HepG2 (cell line): ENCODE results near the gene TEAD1. TPM values are rescaled to one million over a fixed set of nuclear protein-coding genes. Genes with fewer than 3 reads are reported as not detected.

ENCODE experiments used
- CENPT ChIP-seq: sonication (generic); formaldehyde crosslinking; IDR thresholded peaks from 2 replicates; pipeline ENCODE4 v1.8.0; 2022; ENCODE audit warnings: low read depth, mild to moderate bottlenecking, moderate library complexity, missing genetic modification reagents
- CSRNP1 ChIP-seq: sonication (generic); formaldehyde crosslinking; IDR thresholded peaks from 2 replicates; pipeline ENCODE4 v1.8.1; 2023; ENCODE audit warnings: mild to moderate bottlenecking, missing genetic modification reagents
- IRX3 ChIP-seq: sonication (generic); formaldehyde crosslinking; IDR thresholded peaks from 2 replicates; pipeline ENCODE4 v1.8.1; 2023; ENCODE audit warnings: mild to moderate bottlenecking, low read depth, missing genetic modification reagents, borderline replicate concordance
- ISX ChIP-seq: sonication (generic); formaldehyde crosslinking; conservative IDR thresholded peaks from 2 replicates; pipeline ENCODE4 v1.5.0; 2020; ENCODE audit warnings: missing genetic modification reagents
- KLF12 ChIP-seq: sonication (generic); formaldehyde crosslinking; IDR thresholded peaks from 2 replicates; pipeline ENCODE4 v1.4.0; 2020; ENCODE audit warnings: missing genetic modification reagents, borderline replicate concordance
- LCORL ChIP-seq, 2 experiments: fragments of 450-650 bp in 1 of 2; sonication (generic) in 1 of 2; formaldehyde crosslinking in 1 of 2; IDR thresholded peaks; 2 replicates each; pipeline versions ENCODE4 v1.5.0 to v1.6.1; 2017 to 2020; ENCODE audit warnings: antibody characterized with exemption in 1 of 2, missing genetic modification reagents in 1 of 2
- NR2F2 ChIP-seq: IDR thresholded peaks from 2 replicates; pipeline ENCODE4 v1.6.1; 2012; ENCODE audit warnings: low read depth, inconsistent platforms, borderline replicate concordance
- RAD21 ChIP-seq: fragments of 450-650 bp; formaldehyde crosslinking; IDR thresholded peaks from 2 replicates; pipeline ENCODE4 v1.5.0; 2020; ENCODE audit warnings: mild to moderate bottlenecking
- REPIN1 ChIP-seq: sonication (generic); formaldehyde crosslinking; IDR thresholded peaks from 2 replicates; pipeline ENCODE4 v1.8.0; 2022; ENCODE audit warnings: missing genetic modification reagents, low read depth, mild to moderate bottlenecking, borderline replicate concordance
- SAP130 ChIP-seq: IDR thresholded peaks from 2 replicates; pipeline ENCODE4 v1.6.1; 2016; ENCODE audit warnings: low read depth
- SOX5 ChIP-seq: IDR thresholded peaks from 2 replicates; pipeline ENCODE4 v1.6.1; 2016; ENCODE audit warnings: borderline replicate concordance
- SP2 ChIP-seq: sonication (generic); formaldehyde crosslinking; IDR thresholded peaks from 2 replicates; pipeline ENCODE4 v1.5.1; 2020; ENCODE audit warnings: mild to moderate bottlenecking, missing genetic modification reagents
- ZBTB34 ChIP-seq: sonication (generic); formaldehyde crosslinking; IDR thresholded peaks from 2 replicates; pipeline ENCODE4 v1.8.0; 2022; ENCODE audit warnings: mild to moderate bottlenecking, missing genetic modification reagents
- ZMYM2 ChIP-seq: sonication (generic); formaldehyde crosslinking; IDR thresholded peaks from 2 replicates; pipeline ENCODE4 v1.8.0; 2022; ENCODE audit warnings: mild to moderate bottlenecking, missing genetic modification reagents
- ZMYM4 ChIP-seq: sonication (generic); formaldehyde crosslinking; IDR thresholded peaks from 2 replicates; pipeline ENCODE4 v1.8.1; 2023; ENCODE audit warnings: mild to moderate bottlenecking, missing genetic modification reagents
- ZNF10 ChIP-seq: sonication (generic); formaldehyde crosslinking; IDR thresholded peaks from 2 replicates; pipeline ENCODE4 v1.4.0; 2020; ENCODE audit warnings: mild to moderate bottlenecking, low read depth, missing genetic modification reagents, borderline replicate concordance
- ZNF260 ChIP-seq: sonication (generic); formaldehyde crosslinking; IDR thresholded peaks from 2 replicates; pipeline ENCODE4 v1.4.0; 2020; ENCODE audit warnings: missing genetic modification reagents, low read depth, mild to moderate bottlenecking, borderline replicate concordance
- ZNF33B ChIP-seq: sonication (generic); formaldehyde crosslinking; IDR thresholded peaks from 2 replicates; pipeline ENCODE4 v1.5.1; 2020; ENCODE audit warnings: mild to moderate bottlenecking, missing genetic modification reagents
- ZNF382 ChIP-seq: sonication (generic); formaldehyde crosslinking; IDR thresholded peaks from 2 replicates; pipeline ENCODE4 v1.5.0; 2020; ENCODE audit warnings: missing genetic modification reagents, mild to moderate bottlenecking, borderline replicate concordance
- ZNF770 ChIP-seq: sonication (generic); formaldehyde crosslinking; IDR thresholded peaks from 2 replicates; pipeline ENCODE4 v1.5.0; 2020; ENCODE audit warnings: mild to moderate bottlenecking, missing genetic modification reagents
- polyA plus RNA-seq, 8 experiments: library from polyadenylated mRNA; depleted of rRNA in 3 of 8; stranded (reverse) in 7 of 8; unstranded in 1 of 8; fragments of >200 nt; fragmentation: Illumina TruSeq in 4 of 8; extraction: Trizol in 4 of 8; gene quantifications; 2 replicates each; pipeline versions ENCODE4 v1.2.1 to v1.2.3, GENCODE V29; 2011 to 2016; ENCODE audit warnings: low read depth in 4 of 8, missing spikeins in 1 of 8, mixed read lengths in 1 of 8; ENCODE audit not compliant: insufficient read depth in 1 of 8
- total RNA-seq, 5 experiments: library from RNA; depleted of rRNA; stranded (reverse); fragments of >200 nt; fragmentation: Illumina TruSeq; extraction: Trizol; gene quantifications; 2 replicates each; pipeline ENCODE4 v1.2.3, GENCODE V29; 2016; ENCODE audit warnings: low read depth in 1 of 5
- TF ChIP-seq, protein P1 (sequence below): sonication (generic); formaldehyde crosslinking; IDR thresholded peaks from 2 replicates; pipeline ENCODE4 v1.5.1; 2020; ENCODE audit warnings: missing genetic modification reagents, mild to moderate bottlenecking, borderline replicate concordance

Gene TEAD1
- total and polyA plus RNA-seq, 2 of the 13 experiments (the other 11 are each of a cell fraction or from before 2014, with no cell fraction given): 20.1 to 30.5 TPM

DNA sequence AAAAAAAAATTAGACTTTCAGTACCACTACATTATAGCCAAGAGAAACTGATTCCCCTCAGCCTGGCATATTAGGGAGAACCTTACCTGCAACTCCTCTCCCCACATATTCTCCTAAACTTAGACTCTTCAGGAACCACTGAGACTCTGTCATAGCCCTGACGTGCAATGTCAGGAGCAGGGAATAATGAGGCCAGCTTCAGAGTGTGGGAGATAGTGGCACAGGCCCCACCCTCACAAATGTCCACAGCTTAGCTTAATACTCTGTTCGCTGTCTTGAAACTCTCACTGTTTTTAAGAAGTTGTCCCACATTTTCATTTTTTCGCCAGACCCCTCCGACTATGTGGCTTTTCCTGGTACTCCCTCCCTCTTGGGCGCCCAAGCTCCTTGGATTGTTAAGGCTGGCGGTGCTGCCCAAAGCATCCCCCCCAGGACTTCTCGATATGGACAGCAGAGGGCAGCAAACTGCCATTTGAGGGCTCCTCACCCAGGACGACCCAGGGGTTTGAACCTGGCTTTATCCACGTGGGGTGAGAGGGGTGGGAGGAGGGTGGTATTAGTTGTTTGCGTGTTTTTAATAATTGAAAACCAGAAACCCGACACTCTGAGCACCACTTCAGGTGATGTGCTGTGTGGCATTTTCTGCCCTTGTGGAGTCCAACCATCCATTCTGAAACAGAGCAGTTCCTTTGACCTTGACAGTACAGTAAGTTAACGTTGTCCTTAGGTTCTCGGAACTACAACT, 289.7 kb downstream of the TEAD1 start (continued):
- TF ChIP-seq REPIN1 (peak; percentile 47; the same call in 1 of the 2 replicates), SAP130 (peak; percentile 11; the same call in 1 of the 2 replicates), CSRNP1 (CRISPR knock-in tag) (no peak), ZNF33B (CRISPR knock-in tag) (no peak), RAD21 (CRISPR knock-in tag) (peak; percentile 94), ZBTB34 (no peak), LCORL (IDR thresholded peaks at IDR 0.05) (no peak), LCORL (CRISPR knock-in tag; IDR thresholded peaks at IDR 0.05) (peak; percentile 51; the same call in 1 of the 2 replicates), ZMYM2 (no peak), ZMYM4 (CRISPR knock-in tag) (0 out of 2 replicates have a peak, but pooled peaks have one; percentile 16), IRX3 (CRISPR knock-in tag) (no peak), ISX (CRISPR knock-in tag) (no peak), SP2 (CRISPR knock-in tag) (no peak), CENPT (CRISPR knock-in tag) (no peak), KLF12 (CRISPR knock-in tag) (no peak), ZNF260 (CRISPR knock-in tag) (no peak), ZNF10 (CRISPR knock-in tag) (no peak), SOX5 (CRISPR knock-in tag) (no peak), ZNF382 (no peak), ZNF770 (CRISPR knock-in tag) (no peak), NR2F2 (peak; percentile 23; the same call in 1 of the 2 replicates)
- TF ChIP-seq, protein P1, sequence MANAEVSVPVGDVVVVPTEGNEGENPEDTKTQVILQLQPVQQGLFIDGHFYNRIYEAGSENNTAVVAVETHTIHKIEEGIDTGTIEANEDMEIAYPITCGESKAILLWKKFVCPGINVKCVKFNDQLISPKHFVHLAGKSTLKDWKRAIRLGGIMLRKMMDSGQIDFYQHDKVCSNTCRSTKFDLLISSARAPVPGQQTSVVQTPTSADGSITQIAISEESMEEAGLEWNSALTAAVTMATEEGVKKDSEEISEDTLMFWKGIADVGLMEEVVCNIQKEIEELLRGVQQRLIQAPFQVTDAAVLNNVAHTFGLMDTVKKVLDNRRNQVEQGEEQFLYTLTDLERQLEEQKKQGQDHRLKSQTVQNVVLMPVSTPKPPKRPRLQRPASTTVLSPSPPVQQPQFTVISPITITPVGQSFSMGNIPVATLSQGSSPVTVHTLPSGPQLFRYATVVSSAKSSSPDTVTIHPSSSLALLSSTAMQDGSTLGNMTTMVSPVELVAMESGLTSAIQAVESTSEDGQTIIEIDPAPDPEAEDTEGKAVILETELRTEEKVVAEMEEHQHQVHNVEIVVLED: no peak
